ENCODE measurements around the gene SLC23A2.
"Not testable (repeated sequence)": the region's sequence is repeated elsewhere in the genome, so short reads cannot be mapped to it uniquely, and the experiment has no call there.

The SLC23A2 gene

DNA sequence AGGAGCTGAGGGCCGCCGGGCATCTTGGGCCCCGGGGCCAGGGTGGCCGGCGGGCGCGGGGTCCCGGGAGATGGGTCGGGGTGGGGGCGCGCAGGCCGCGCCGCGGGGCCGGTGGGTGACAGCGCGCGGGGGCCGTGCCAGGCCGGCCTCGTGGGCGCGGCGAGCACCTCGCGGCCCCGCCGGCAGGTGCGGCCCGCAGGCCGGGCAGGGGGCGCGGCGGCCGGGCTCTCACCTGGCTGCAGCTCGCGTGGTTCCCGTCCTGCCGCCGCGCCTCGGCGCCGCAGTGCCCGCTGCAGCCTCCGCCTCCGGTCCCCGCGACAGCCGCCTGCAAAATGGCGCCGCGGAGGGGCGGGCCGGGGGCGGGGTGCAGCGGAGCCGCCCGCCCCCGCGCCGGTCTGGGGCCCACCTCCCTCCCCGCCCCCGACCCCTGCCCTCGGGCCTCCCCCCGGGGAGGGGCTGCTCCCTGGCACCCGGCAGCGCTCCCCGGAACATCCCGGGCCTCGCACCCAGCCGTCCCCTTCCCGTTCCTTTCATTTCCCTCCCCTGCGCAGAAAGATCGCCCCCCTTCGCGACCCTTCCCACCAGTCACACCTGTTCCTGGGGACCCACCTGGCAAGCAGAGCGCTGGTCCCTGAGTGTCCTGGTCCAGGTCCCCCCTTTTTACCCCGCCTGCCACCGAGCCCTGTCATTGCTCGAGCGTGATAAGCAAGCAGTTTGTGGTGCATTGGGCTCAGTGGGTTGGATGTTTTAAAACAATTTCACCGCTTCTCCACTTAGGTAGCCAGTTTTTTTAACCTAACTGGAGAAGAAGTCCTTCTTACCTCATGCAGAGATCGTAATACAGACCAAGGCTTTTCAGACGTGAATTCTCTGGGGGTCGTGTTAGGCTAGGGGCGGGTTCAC, at the start of gene SLC23A2:
TSS of gene SLC23A2 (minus strand) at position 337 of the 903 bp plus-strand sequence. CDS start 68,948 bp downstream, outside the sequence.
- DNase-seq = peak; percentile 63

DNA sequence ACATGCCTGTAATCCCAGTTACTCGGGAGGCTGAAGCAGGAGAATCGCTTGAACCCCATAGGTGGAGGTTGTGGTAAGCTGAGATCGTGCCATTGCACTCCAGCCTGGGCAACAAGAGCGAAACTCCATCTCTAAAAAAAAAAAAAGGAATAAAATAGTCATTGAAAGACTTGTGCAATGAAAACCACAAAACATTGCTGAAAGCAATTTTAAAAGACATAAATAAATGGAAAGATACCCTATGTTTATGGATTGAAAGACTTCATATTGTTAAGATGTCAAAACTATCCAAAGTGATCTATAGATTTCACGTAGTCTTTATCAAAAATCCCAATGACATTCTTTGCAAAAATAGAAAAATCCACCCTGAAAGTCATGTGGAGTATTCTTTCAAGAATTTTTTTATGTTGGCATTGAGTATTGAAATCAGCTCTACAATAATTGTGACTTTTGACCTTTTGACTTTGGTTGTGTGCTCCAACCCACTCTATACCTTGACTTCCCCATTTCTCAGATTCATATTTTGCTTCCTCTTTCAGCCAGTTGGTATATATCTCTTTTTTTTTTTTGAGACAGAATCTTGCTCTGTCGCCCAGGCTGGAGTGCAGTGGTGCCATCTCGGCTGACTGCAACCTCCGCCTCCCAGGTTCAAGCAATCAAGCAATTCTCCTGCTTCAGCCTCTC, 45.5 kb upstream of the SLC23A2 start:
- no peak for DNase-seq

DNA sequence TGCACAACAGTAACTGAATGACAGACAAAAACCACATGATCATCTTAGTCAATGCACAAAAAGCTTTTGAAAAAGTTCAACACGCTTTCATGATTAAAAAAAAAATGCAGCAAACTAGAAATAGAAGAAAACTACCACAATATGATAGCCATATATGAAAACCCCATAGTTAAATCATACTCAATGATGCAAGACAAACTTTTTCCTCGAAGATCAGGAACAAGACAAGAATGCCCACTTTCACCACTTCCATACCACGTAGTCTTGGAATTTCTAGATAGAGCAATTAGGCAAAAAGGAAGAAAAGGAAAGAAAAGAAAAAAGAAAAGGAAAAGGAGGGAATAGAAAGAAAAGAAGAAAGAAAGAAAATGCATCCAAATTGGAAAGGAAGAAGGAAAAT, 44.6 kb upstream of the SLC23A2 start:
- DNase-seq = no peak

DNA sequence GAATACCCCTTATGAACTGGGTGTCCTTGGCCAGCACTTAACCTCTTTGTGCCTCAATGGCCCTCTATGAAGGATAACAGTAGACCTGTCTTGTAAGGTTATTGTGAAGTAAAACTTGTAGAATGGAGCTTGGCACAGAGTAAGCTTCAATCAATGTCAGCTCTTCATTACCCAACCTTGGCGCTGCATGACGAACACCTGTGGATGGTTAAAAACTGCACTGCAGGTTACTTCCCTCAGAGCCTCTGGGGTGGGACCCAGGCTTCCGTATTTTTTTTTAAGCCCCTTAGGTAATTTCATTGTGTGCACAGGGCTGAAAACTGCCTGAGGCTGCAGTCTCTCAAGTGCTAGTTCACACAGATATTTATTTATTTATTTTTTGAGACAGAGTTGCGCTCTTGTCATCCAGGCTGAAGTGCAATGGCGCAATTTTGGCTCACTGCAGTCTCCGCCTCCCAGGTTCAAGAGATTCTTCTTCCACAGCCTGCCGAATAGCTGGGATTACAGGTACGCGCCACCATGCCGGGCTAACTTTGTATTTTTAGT, 42.8 kb upstream of the SLC23A2 start:
- DNase-seq = no peak

DNA sequence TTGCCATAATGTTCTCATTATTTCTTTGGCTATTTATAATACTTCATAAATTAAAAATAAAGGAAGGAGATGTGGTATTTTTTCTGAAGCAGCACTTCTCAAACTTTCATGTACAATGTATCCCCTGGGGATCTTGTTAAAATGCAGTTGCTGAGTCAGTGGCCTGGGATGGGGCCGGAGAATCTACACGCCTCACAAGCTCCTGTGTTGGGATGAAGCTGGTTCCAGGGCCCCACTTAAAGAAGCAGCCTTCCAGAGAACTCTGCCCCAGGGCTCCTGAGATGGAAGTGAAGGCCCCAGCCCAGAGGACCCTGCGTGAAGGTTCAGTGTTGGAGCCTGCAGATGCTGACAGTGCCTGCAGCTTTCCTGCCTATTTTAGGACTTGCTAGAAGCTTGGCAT, 40.1 kb upstream of the SLC23A2 start:
- DNase-seq = peak; percentile 35

DNA sequence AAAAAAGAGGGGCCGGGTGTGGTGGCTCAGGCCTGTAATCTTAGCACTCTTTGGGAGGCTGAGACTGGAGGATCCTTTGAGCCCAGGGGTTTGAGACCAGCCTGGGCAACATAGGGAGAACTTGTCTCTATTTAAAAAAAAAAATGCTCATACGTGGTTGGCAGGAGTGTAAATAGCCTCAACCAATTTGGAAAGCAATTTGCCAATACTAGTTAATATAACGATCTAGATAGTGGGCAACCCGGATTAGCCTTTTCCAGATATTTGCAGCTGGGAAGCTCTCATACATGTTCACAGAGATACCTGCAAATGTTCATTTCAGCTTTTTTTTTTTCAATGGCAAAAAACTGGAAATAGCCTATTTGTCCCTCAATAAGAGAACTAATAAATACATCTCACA, 39.0 kb upstream of the SLC23A2 start:
- no peak for DNase-seq

DNA sequence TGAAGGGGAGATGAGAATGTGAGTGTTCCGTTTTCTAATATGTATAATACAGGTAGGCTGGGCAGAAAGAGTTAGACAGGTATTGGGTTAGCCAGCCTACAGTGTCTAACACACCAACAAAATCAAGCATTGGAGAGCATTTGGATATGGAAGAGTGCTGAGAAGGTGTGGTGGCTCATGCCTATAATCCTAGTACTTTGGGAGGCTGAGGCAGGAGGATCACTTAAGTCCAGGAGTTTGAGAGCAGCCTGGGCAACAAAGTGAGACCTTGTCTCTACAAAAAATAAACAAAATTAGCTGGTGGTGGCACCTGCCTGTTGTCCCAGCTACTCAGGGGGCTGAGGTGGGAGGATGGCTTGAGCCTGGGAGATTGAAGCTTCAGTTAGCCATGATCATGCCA, 38.6 kb upstream of the SLC23A2 start:
- no peak for DNase-seq

DNA sequence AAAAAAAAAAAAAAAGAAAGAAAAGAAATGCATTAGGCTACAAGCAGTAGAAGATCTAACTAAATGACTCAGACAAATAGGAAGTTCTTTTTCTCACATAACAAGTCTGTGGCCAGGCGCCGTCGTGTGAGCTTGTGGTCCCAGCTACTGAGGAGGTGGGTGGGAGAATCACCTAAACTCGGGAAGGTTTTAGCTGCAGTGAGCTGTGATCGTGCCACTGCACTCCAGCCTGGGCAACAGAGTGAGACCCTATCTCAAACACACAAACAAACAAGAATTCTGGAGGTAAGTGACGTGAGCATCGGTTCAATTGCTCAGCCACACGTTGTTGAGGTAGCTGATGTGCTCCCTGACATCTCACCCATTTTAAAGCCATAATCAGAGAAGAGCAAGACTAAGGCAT, 37.9 kb upstream of the SLC23A2 start:
- DNase-seq = no peak

DNA sequence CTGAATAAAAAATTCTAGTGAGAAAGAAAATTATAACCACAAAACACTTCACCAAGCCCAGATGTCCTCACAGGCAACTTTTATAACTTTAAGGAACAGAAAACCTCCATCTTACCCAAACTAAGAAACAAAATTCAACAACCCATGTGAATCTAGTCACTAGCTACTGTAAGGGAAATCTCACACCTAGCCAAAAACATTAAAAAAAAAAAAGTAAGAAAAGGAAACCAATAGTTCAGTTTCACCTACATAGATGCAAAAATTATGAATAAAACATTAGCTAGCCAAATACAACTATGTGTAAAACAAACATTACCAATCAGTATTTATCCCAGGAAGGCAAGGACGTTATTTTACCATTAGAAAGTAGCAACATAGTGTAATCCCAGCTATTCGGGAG, 35.5 kb upstream of the SLC23A2 start:
- DNase-seq = no peak

DNA sequence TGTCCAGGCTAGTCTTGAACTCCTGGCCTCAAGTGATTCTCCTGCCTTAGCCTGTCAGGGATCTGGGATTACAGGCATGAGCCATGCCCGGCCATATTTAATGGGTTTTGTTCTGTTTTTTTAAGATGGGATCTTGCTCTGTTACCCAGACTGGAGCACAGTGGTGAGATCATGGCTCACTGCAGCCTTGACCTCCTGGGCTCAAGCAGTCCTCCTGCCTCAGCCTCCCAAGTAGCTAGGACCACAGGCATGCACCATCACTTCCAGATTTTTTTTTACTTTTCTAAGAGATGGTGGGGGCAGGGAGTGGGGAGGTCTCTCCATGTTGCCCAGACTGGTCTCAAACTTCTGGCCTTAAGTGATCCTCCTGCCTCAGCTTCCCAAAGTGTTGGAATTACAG, 34.2 kb upstream of the SLC23A2 start:
- not testable (repeated sequence) for DNase-seq

DNA sequence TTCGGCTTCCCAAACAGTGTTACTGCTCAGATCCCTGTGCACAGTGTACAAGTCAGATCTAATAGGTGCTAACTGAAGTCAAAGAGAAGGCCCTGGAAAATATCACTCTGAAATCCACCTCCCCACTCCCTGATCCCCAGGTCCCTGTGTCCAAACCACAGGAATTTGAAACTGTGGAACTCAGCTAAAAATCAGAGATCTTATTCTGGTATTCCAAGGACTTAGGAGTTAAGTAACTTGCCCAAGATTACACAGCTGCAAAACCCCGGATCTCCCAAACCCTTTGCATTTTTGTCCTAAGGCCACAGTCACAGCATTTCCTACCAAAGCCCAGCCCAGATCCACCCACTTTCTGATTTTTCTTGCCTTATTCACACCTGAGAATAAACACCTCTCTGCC, 32.3 kb upstream of the SLC23A2 start:
- DNase-seq = no peak

DNA sequence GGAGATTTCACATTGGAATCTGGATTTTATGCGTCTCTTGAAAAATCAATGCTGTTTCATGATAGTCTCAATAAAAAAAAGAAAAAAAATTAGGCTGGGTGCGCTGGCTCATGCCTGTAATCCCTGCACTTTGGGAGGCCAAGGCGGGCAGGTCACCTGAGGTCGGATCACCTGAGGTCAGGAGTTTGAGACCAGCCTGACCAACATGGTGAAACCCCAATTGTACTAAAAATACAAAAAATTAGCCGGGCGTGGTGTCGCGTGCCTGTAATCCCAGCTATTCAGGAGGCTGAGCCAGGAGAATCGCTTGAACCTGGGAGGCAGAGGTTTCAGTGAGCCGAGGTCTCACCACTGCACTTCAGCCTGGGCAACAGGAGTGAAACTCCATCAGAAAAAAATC, 30.4 kb upstream of the SLC23A2 start:
- DNase-seq = not testable (repeated sequence)

DNA sequence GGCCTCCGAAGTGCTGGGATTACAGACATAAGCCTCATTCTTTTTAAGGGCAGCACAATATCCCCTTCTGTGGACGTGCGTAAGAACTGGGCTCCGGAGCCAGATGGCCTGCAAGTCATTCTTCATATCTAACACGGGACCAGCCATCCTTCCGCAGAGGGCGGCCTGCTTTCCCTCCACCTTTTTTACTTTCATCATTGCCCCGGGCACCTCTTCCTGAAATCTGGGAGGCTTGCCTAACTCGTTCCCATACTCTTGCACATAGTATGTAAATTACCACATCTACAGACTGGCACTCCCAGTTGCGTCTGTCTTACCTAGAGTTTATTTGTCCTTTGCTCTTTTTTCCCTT, 29.9 kb upstream of the SLC23A2 start:
- peak; percentile 68 for DNase-seq

DNA sequence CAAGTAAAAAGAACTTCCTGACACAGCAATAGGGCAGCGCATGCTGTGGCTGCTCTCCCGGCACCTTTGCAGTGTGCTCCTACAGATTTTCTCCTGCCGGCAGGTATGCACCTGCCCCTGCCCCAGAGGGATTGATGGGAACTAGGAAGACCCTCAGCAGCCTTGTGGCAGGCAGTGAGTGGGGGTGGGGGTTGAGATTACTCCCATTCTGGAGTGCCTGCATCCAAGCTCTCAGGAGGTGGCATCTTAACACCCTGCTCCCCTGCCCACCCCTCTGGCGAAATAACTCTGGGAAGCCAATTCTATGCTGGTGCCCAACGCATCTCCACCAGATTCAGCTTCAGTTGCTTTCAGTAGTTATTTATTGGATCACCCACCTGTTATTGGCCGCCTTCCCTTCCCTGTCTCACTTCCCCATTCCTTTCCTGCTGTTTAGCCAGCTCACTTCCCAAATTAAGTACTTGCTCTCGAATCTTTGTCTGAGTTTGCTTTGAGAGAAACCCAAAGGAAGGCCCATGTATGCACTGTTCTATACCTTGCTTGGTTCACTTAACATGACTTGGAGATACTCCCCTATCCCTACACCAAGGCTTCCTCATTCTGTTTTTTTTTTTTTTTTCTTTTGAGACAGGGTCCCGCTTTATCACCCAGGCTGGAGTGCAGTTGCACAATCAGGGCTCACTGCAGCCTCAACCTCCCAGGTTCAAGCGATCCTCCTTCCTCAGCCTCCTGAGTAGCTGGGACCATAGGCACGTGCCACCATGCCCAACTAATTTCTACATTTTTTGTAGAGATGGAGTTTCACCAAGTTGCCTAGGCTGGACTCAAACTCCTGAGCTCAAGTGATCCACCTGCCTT, 29.3 kb upstream of the SLC23A2 start:
- no peak for DNase-seq

DNA sequence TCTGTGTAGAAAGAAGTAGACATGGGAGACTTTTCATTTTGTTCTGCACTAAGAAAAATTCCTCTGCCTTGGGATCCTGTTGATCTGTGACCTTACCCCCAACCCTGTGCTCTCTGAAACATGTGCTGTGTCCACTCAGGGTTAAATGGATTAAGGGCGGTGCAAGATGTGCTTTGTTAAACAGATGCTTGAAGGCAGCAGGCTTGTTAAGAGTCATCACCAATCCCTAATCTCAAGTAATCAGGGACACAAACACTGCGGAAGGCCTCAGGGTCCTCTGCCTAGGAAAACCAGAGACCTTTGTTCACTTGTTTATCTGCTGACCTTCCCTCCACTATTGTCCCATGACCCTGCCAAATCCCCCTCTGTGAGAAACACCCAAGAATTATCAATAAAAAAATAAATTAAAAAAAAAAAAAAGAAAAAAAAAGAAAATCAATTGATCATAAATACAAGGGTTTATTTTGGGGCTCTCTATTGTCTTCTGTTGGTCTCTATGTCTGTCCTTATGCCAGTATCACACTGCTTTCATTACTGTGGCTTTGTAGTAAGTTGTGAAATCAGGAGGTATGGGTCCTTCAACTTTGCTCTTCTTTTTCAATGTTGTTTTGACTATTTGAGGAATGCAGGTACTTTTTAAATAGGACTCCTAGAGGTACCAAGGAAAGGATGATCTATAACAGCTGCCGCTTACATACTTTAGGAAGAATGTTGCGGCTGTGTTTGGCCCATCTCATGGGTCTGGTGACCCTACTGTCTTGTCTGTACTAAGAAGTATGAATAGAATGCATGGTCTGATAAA, 27.1 kb upstream of the SLC23A2 start:
- peak; percentile 63 for DNase-seq

DNA sequence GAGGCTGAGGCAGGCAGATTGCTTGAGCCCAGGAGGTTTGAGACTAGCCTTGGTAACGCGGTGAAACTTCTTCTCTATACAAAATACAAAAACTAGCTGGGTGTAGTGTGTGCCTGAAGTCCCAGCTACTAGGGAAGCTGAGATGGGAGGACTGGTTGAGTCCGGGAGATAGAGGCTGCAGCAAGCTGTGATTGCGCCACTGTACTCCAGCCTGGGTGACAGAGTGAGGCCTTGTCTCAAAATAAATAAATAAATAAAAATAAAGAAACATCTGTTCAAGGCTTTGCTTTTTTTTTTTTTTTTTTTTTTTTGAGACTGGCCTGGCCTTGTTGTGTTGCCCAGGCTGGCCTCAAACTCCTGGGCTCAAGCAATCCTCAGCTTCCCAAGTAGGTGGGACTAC, 23.7 kb upstream of the SLC23A2 start:
- DNase-seq = peak; percentile 26

DNA sequence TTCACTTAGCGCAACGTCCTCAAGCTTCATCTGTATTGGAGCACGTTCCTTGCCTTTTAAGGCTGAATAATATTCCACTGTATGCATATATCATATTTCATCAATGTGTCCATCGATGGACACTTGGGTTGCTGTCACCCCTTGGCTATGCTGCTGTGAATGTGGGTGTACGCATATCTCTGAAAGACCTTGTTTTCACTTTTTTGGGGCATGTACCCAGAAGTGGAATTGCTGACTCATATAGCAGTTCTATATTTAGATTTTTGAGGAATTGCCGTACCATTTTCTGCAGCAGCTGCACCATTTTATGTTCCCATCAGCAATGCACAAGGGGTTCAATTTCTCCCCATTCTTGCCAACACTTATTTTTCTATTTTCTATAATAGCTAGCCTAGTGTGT, 22.8 kb upstream of the SLC23A2 start:
- no peak for DNase-seq

DNA sequence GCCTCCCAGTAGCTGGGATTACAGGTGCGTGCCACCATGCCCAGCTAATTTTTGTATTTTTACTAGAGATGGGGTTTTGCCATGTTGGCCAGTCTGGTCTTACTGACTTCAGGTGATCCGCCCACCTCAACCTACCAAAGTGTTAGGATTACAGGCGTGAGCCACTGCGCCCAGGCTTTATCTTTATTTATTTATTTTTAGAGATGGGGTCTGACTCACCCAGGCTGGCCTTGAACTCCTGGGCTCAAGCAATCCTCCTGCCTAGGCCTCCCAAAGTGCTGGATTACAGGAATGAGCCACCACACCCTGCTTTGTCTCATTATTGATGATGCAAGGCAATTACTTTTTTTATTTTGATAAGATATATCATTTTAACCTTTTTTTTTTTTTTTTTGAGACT, 21.9 kb upstream of the SLC23A2 start:
- not testable (repeated sequence) for DNase-seq

DNA sequence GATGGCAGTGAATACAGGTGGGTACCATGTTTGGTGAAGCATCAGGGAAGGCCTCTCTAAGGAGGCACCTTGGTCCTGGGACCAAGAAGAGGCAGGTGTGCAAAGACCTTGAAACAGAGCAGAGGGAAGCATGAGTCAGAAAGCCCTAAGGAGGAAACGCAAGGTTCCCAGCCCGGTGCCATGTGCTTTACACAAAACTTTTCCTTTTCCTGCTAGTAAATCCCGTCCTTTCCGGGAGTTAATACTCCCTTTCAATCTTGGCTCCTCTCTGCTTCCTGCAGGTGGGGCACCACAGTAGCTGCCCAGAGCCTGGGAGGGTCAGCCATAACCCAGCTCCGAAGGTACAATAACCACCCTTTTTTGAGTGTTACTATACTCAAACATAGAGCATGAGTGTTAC, 19.4 kb upstream of the SLC23A2 start:
- DNase-seq = no peak

DNA sequence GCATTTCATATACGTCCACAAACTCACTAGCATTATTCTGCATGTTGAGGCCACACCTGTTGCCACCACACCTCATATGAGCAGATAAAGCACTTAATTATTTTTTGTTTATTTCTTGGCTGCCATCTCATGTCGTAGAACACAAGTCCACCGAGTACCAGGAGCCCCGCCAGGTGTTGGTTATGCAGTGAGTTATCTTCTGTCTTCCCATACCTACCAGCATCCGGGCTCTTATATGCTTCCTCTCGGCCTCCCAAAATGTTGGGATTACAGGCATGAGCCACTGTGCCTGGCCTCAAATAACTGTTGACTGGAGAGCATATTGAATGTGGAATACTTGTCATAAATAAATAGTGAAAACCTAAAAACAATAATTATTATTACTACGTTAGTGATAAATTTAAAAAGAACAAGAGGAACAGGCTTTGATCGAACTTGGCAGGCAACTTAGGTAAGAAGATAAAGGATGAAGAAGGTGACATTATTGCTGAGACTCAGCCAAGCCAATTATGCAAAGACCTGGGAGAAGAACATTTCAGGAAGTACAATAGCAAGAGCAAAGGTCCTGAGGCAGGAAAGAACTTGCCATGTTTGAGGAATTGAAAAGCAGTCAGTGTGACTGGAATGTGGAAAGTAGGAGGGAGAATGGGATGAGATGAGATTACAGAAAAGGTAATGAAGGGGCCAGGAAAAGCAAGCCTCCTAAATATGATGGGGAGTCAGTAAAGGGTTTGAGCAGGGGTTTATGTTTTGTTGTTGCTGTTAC, 12.6 kb upstream of the SLC23A2 start:
- no peak for DNase-seq

DNA sequence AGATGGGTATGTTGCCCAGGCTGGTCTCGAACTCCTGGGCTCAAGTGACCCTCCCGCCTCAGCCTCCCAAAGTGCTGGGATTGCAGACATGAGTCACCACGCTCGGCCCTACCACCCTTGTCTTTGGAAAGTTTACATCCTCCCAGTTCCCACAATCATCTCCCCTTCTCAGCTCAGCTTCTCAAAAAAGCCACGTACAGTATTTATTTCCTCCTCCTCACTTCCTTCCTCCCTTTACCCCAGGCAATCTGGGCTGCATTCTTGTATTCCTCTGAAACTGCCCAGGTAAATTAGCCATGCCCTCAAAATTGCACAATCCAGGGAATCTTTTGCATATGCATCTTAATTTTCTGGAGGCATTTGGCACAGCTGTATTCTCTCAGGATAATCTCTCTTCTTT, 7.4 kb upstream of the SLC23A2 start:
- DNase-seq = no peak

DNA sequence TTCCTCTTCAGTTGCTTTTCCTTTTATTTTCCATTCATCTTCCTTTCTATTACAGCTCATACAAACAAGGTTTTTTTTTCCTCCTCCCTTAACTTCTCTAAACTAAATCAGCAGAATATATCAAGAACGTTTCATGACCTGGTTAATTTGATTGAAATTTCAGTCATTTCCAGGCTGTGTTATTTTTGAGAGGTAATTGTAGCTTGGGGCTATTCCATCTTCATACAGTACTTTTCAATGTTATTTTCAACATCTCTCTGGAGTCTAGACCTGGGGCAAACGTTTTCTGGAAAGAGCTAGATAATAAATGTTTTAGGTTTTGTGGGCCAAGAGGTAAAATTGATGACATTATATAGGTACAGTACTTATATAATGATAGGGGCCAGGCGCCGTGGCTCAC, 4.0 kb upstream of the SLC23A2 start:
- no peak for DNase-seq

Measured in NCI-H82 (cell line).